GM18951 (cell line): ENCODE data around the gene ZBTB16.

Experiments
- POLR2A ChIP-seq: IDR thresholded peaks from 4 replicates; pipeline ENCODE4 v1.6.1; 2011; ENCODE audit warnings: mild to moderate bottlenecking; ENCODE audit not compliant: insufficient read length, insufficient read depth; ENCODE audit errors: extremely low read depth
- in situ Hi-C: fragments of 300-500 bp; cut with MboI; formaldehyde crosslinking; loops from one replicate; pipeline ENCODE4 v1.12.0; 2022; ENCODE audit warnings: low sequenced_read_pairs, mixed read lengths, inconsistent platforms; ENCODE audit not compliant: unreplicated experiment

ZBTB16 gene

DNA sequence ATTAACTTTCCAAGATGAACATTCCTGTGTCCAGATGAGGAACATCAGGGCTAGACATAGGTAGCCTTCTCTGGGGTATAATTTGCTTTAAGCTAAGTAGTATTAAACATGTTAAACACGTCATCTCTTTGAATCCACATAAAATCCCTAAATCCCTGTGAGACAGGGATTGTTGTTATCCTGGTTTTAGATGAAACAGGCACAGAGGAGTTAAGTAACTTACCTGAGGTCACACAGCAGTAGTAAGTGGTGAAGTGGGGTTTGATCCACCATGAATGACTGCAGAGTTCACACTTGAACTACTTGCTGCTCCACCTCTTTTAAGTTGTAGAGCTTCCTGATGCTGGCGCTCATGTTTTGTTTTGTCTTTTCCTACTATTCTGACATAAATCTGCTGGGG, 154.1 kb downstream of the ZBTB16 start:
- in situ Hi-C loops = no loop called here
- TF ChIP-seq POLR2A = no peak

- in situ Hi-C loops = no loop called here
- TF ChIP-seq POLR2A = no peak
Observed at GRCh38 chr11:114215428-114215827, 155.9 kb downstream of the ZBTB16 start.

- no peak for TF ChIP-seq POLR2A
- in situ Hi-C loops = no loop called here
Observed at GRCh38 chr11:114215871-114216795, 156.6 kb downstream of the ZBTB16 start.

DNA sequence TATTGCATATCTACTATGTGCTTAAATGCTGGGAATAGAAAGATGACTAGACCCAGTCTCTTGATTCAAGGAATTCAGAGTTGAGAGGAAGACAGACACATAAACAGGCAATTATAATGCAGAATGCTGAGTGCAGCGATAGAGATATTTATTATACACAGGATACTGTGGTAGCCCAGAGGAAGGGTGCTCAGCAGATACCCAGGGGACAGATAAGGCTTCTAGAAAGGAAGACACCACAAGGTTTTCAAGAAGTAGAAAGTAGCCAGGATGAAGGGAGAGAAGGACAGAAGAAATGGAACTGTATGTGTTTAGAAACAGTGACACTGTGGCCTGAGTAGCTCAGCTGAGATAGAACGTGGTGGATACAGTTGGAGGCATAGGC, 157.3 kb downstream of the ZBTB16 start:
- in situ Hi-C loops = no loop called here
- no peak for TF ChIP-seq POLR2A

DNA sequence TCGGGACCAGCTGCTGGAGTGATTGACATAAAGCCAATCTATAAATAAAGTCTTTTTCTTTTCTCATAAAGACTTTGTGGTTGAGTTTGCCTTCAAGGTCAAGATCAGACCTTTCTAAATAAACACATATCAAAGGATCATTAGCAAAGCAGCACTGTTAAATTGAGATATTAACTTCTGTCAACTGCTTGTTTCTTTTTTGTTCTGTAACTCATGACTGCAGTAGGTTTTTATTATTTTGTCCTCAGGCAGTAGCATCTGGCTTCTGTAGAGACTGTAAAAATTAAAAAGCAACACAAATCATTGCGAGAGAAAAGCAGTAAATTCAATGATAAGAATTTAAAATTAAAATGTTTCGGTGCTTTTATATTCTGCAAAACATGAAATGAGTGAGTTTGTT, 159.0 kb downstream of the ZBTB16 start:
- TF ChIP-seq POLR2A = no peak
- in situ Hi-C loops = no loop called here

GRCh38 chr11:114219559-114220349, 160.2 kb downstream of the ZBTB16 start:
- in situ Hi-C loops = no loop called here
- no peak for TF ChIP-seq POLR2A

- in situ Hi-C loops = no loop called here
- no peak for TF ChIP-seq POLR2A
Observed at GRCh38 chr11:114221037-114221436, 161.5 kb downstream of the ZBTB16 start.

DNA sequence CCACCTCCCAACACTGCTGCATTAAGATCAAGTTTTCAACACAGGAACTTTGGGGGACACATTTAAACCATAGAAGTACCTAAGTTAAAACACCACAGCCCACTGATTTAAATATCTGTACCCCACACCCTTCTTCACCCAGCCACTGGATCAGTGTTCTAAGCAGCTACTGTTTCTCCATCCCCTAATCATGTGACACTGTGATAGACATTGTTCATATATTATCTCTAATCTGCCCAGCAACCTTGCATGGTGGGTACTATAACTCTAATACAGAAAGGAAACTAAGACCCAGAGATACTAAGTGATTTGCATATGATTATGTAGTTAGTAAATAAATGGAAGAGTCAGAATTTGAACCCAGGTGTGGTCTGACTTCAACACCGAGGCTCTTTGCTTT, 166.2 kb downstream of the ZBTB16 start:
- no peak for TF ChIP-seq POLR2A
- in situ Hi-C loops = no loop called here

GRCh38 chr11:114226356-114226755, 166.8 kb downstream of the ZBTB16 start:
- no peak for TF ChIP-seq POLR2A
- in situ Hi-C loops = no loop called here

DNA sequence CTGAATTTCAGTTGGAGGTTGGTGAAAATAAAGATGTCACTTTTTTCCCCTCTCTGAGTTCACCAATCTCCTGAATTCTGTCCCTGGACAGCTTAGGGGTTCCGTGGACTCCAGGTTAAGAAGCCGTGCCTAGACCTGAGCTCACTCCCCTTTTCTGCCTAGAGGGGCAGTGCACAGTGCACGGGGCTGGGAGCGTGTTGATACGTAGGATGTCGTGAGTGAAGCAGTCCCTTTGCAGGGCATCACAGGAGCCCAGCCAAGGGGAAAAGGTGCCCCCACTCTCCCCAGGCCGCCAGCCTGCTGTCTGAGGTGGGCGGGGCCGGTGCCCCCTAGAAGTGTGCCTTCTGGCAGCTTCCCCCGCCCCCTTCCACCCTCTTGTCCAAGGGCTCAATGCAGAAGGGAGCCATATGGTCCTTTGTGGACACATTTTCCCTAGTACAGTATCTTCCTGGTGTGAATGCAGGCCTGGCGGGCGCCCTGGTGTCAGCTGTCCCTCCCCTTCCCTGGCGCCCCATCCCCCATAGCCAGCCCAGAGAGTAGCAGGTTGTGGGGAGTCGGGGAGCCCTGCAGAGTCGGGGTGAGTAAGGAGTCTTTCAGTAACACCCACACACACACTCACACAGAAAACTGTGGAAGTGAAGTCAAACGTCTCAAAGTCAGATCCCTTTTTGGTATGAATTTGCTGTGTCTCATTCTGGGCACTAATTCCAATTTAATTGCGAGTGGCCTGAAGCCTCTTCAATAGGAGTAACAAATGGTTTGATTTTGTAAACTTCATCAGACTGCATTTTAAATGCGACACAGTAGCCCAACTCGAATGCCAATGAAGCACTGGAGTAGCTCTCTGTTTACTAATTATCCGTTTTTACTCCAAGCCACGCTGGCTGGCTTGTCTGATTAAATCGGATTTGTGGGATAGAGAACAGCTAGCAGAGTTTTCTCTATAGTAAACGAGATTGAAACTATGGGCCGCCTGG, 169.2 kb downstream of the ZBTB16 start:
- TF ChIP-seq POLR2A = no peak
- in situ Hi-C loops = no loop called here

GRCh38 chr11:114230031-114230704, 170.7 kb downstream of the ZBTB16 start:
- in situ Hi-C loops = no loop called here
- TF ChIP-seq POLR2A = no peak

DNA sequence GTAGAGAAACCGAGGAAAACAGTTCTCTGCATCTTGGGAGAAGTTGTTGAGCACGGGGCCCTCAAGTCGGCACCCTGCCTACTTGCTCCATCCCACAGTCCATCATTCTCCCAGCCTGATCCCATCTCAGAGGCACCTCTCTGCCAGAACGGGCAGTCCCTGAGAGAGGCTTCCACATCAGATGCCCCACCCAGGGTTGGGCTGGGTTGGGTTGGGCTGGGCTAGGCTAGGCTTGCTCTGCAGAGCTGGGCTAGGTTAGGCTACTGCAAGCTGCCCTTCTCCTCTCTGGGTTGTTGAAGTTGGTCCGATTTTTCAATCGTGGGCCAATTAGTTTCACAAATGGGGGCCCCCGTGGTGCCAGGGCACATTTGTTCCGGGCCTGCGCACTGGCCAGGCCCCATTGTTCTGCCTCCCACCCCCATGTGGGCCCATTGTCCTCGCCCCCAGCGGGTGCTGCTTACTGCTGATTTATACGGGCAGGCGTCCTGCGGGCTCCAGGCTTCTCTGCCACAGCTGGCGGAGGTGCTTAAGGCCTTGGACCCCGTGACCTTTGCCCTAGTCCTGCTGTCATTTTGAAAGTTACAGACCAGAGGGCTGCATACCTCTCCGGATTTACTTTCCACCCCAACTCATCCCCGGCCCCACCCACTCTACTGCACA, 173.0 kb downstream of the ZBTB16 start:
- in situ Hi-C loops = no loop called here
- TF ChIP-seq POLR2A = no peak

- in situ Hi-C loops = no loop called here
Observed at GRCh38 chr11:114233755-114234154, 174.2 kb downstream of the ZBTB16 start.

More at GRCh38 chr11:114233755-114234154, 174.2 kb downstream of the ZBTB16 start:
- TF ChIP-seq POLR2A = no peak
